Psoas muscle (tissue), 8 donors: ENCODE measurements around the gene TTLL9. TPM values are rescaled to one million over a fixed set of nuclear protein-coding genes. Genes with fewer than 3 reads are reported as not detected.

Experiments used
- ATAC-seq, 4 donors: fragments of 200-7000 bp; cut with Tn5 transposase; one replicate each; pipeline ENCODE4 v1.9.1; 2020; ENCODE audit warnings: moderate library complexity in 3 of 4, mild to moderate bottlenecking in 2 of 4
- DNase-seq, 2 donors: peaks; one replicate each; pipeline ENCODE4 v3.0.0-alpha.2; 2020
- H3K27ac ChIP-seq: fragments of 200-600 bp; one replicate; pipeline ENCODE4 v1.8.0; 2022
- H3K27me3 ChIP-seq, 3 donors: fragments of 200-600 bp in 1 of 3; one replicate each; pipeline versions ENCODE4 v1.6.1 to v1.8.0; 2013 to 2022; ENCODE audit warnings: low read length in 2 of 3, mild to moderate bottlenecking in 2 of 3, moderate library complexity in 1 of 3; ENCODE audit not compliant: insufficient read depth in 3 of 3
- H3K36me3 ChIP-seq, 2 donors: fragments of 200-600 bp in 1 of 2; one replicate each; pipeline versions ENCODE4 v1.6.1 to v1.8.0; 2013 to 2022; ENCODE audit warnings: low read depth in 1 of 2, mild to moderate bottlenecking in 1 of 2, moderate library complexity in 1 of 2; ENCODE audit not compliant: insufficient read depth in 1 of 2
- H3K4me1 ChIP-seq: fragments of 200-600 bp; one replicate; pipeline ENCODE4 v1.8.0; 2022
- H3K4me3 ChIP-seq: fragments of 200-600 bp; one replicate; pipeline ENCODE4 v1.8.0; 2022; ENCODE audit warnings: mild to moderate bottlenecking
- H3K9me3 ChIP-seq: fragments of 200-600 bp; one replicate; pipeline ENCODE4 v1.8.0; 2022
- CTCF ChIP-seq: fragments of 200-600 bp; IDR thresholded peaks from one replicate; pipeline ENCODE4 v1.8.0; 2022; ENCODE audit warnings: antibody characterized with exemption
- whole genome bisulfite sequencing, 3 donors: extraction: QIAGEN DNeasy Blood & Tissue Kit; methylation state at CpG; one replicate each; pipeline versions ENCODE4 v1.1.6 to v1.1.7; 2013; 5-methylcytosine and 5-hydroxymethylcytosine counted together
- intact Hi-C, 2 donors: fragments of 100-400 bp; cut with DNase I; formaldehyde crosslinking; loops; one replicate each; pipeline versions ENCODE4 v1.11.0 to v1.14.2; 2022
- polyA plus RNA-seq, 3 donors: library from polyadenylated mRNA; stranded (reverse); fragments of 200-250 nt; gene quantifications; one replicate each; pipeline ENCODE4 v1.2.3, GENCODE V29; 2013
- total RNA-seq, 4 donors: library from RNA; stranded (reverse); fragmentation: NEBNext Ultra II Directional in 2 of 4; extraction: Animal tissue kit (Norgen Biotek cat#: 25700) in 2 of 4; gene quantifications; one replicate each; pipeline versions ENCODE4 v1.2.1 to v1.2.4, GENCODE V29; 2021 to 2023
- donor health status: healthy with polysubstance abuse.
- donor health status: DM: no; HTN: no; CAD: no; lungs with moderate emphysema.
- donor health status: Bipolar disorder and iron deficiency.
- donor health status: healthy.
- donor health status: DM: yes; HTN: yes; CAD: no.
- donor health status: DM: no; HTN: no; CAD: no.
- donor health status: DM: no; HTN: no; CAD: no.
- donor health status: DM: yes; HTN: yes; CAD: no.

Gene TTLL9
- total and polyA plus RNA-seq, 7 donors = 0.01 TPM; not detected in 6

- 16 to 17% methylated on average over 1 of the region's 1 CpG; no CpG with 5 or more reads in 1 of the 3 donors for WGBS, 3 donors
Measured at GRCh38 chr20:31991339-31991705, 120.9 kb downstream of the TTLL9 start.

GRCh38 chr20:31992086-31992485 is 121.7 kb downstream of the TTLL9 start:
- intact Hi-C loops = no loop called here
- Histone ChIP-seq H3K27me3 (peaks cover 0 to 33% (median 11%) of the 10 kb centered on the region in 3 donors), H3K4me1 (no peaks in the 10 kb centered on the region), H3K36me3 (no peaks in the 10 kb centered on the region), H3K9me3 (no peaks in the 10 kb centered on the region), H3K27ac (no peak overlapping the region), H3K4me3 (no peak overlapping the region)
- ATAC-seq = no peak
- DNase-seq = no peak
- no peak for TF ChIP-seq CTCF
- WGBS, 3 donors = 61 to 83% (median 75%) methylated on average over 2 of the region's 2 CpGs

More at GRCh38 chr20:31991339-31991705, 120.9 kb downstream of the TTLL9 start:
- intact Hi-C loops = no loop called here
- H3K9me3 ChIP-seq = no peaks in the 10 kb centered on the region
- peaks cover 0 to 30% (median 8%) of the 10 kb centered on the region in 3 donors for H3K27me3 ChIP-seq
- TF ChIP-seq CTCF = no peak
- no peak for DNase-seq
- H3K4me1 ChIP-seq = no peaks in the 10 kb centered on the region
- H3K27ac ChIP-seq = no peak overlapping the region
- H3K36me3 ChIP-seq = no peaks in the 10 kb centered on the region
- ATAC-seq = no peak
- H3K4me3 ChIP-seq = no peak overlapping the region

Other genes with a start within 250 kb of the TTLL9 start
- gene COX4I2, start 232.7 kb upstream of the TTLL9 start, total RNA-seq = 1 to 10 TPM; 3.5 to 8.1 (median 5.0) TPM
- 10 to 100 TPM in 2 of 3 donors, 1 to 10 TPM in 1; 7.0 to 13.2 (median 11.9) TPM for gene COX4I2, start 232.7 kb upstream of the TTLL9 start, polyA plus RNA-seq
- gene BCL2L1, start 147.8 kb upstream of the TTLL9 start, total RNA-seq = 10 to 100 TPM; 34.5 to 95.1 (median 76.3) TPM
- gene BCL2L1, start 147.8 kb upstream of the TTLL9 start, polyA plus RNA-seq = 100 to 1,000 TPM in 1 of 3 donors, 10 to 100 TPM in 2; 42.3 to 204 (median 48.2) TPM
- 1 to 10 TPM in 3 of 4 donors, under 1 TPM in 1; 0.63 to 2.2 (median 1.6) TPM for gene TPX2, start 131.3 kb upstream of the TTLL9 start, total RNA-seq
- 1 to 10 TPM; 2.6 to 8.5 (median 3.4) TPM for gene TPX2, start 131.3 kb upstream of the TTLL9 start, polyA plus RNA-seq
- gene MYLK2, start 51.3 kb upstream of the TTLL9 start, total RNA-seq = 100 to 1,000 TPM in 2 of 4 donors, 10 to 100 TPM in 2; 55.8 to 144 (median 102) TPM
- gene MYLK2, start 51.3 kb upstream of the TTLL9 start, polyA plus RNA-seq = 100 to 1,000 TPM in 1 of 3 donors, 10 to 100 TPM in 2; 30.6 to 273 (median 91.4) TPM
- 1 to 10 TPM in 2 of 4 donors, under 1 TPM in 2; 0.59 to 3.8 (median 1.2) TPM for gene FOXS1, start 25.0 kb upstream of the TTLL9 start, total RNA-seq
- 1 to 10 TPM in 1 of 3 donors, under 1 TPM in 2; 0.65 to 1.3 (median 0.87) TPM for gene FOXS1, start 25.0 kb upstream of the TTLL9 start, polyA plus RNA-seq
- under 1 TPM in 1 of 4 donors, not detected in 3; 0.51 TPM for gene DUSP15, start 107 bp upstream of the TTLL9 start, total RNA-seq
- gene DUSP15, start 107 bp upstream of the TTLL9 start, polyA plus RNA-seq = under 1 TPM; 0.04 to 0.22 (median 0.17) TPM
- gene PDRG1, start 81.4 kb downstream of the TTLL9 start, total RNA-seq = 10 to 100 TPM in 2 of 4 donors, 1 to 10 TPM in 2; 7.8 to 15.8 (median 11.1) TPM
- 10 to 100 TPM; 12.9 to 37.5 (median 32.4) TPM for gene PDRG1, start 81.4 kb downstream of the TTLL9 start, polyA plus RNA-seq
- under 1 TPM in 1 of 4 donors, not detected in 3; 0.02 TPM for gene XKR7, start 97.5 kb downstream of the TTLL9 start, total RNA-seq
- under 1 TPM in 1 of 3 donors, not detected in 2; under 0.01 TPM for gene XKR7, start 97.5 kb downstream of the TTLL9 start, polyA plus RNA-seq
- 1 to 10 TPM; 3.3 to 7.3 (median 3.7) TPM for gene CCM2L, start 139.8 kb downstream of the TTLL9 start, total RNA-seq
- 1 to 10 TPM; 3.4 to 4.9 (median 4.0) TPM for gene CCM2L, start 139.8 kb downstream of the TTLL9 start, polyA plus RNA-seq
- gene HCK, start 181.6 kb downstream of the TTLL9 start, total RNA-seq = 1 to 10 TPM; 1.9 to 5.5 (median 2.8) TPM
- 1 to 10 TPM in 2 of 3 donors, under 1 TPM in 1; 0.79 to 1.2 (median 1.2) TPM for gene HCK, start 181.6 kb downstream of the TTLL9 start, polyA plus RNA-seq
- gene TM9SF4, start 239.1 kb downstream of the TTLL9 start, total RNA-seq = 10 to 100 TPM; 25.7 to 28.0 (median 27.0) TPM
- gene TM9SF4, start 239.1 kb downstream of the TTLL9 start, polyA plus RNA-seq = 10 to 100 TPM; 14.0 to 18.0 (median 17.9) TPM